H1 (cell line): Measurements from ENCODE around the gene FOXC1. TPM values are rescaled to one million over a fixed set of nuclear protein-coding genes. Genes with fewer than 3 reads are reported as not detected.

ENCODE experiments used
- CTCF ChIA-PET: fragments of 300-600 bp; sonication (Branson Sonifier 250); formaldehyde crosslinking; loops from one replicate; lab custom pipeline; 2021; ENCODE audit not compliant: partially characterized antibody; lab: Charles Lee
- POLR2A ChIA-PET: fragments of 300-600 bp; sonication (Branson Sonifier 250); formaldehyde crosslinking; loops from one replicate; lab custom pipeline; 2021; ENCODE audit warnings: inconsistent platforms; ENCODE audit not compliant: partially characterized antibody; lab: Charles Lee
- DNase-seq, 2 experiments: peaks; one replicate each; pipeline versions ENCODE4 v3.0.0 to v3.0.0-alpha.2; 2010 to 2022; ENCODE audit warnings: low spot score in 2 of 2, low read depth in 1 of 2, mixed read lengths in 1 of 2
- FAIRE-seq: peaks from 2 replicates; lab custom pipeline; 2011; peaks lifted over from hg19 to GRCh38; lab: Jason Lieb, UNC
- H2AFZ ChIP-seq: 2 replicates; pipeline ENCODE4 v1.8.1; 2012; ENCODE audit warnings: low read length, inconsistent platforms
- H2AK5ac ChIP-seq: 2 replicates; pipeline ENCODE4 v1.6.1; 2013; ENCODE audit warnings: low read depth, low read length
- H2BK120ac ChIP-seq: replicated peaks from 2 replicates; pipeline ENCODE3; 2013; ENCODE audit warnings: low read depth, low read length, inconsistent platforms
- H2BK12ac ChIP-seq: 2 replicates; pipeline ENCODE4 v1.6.1; 2013; ENCODE audit warnings: low read depth, low read length
- H2BK15ac ChIP-seq: 2 replicates; pipeline ENCODE4 v1.6.1; 2013; ENCODE audit warnings: low read length
- H2BK20ac ChIP-seq: 2 replicates; pipeline ENCODE4 v1.6.1; 2013; ENCODE audit warnings: low read length
- H2BK5ac ChIP-seq: 2 replicates; pipeline ENCODE4 v1.6.1; 2013; ENCODE audit warnings: low read depth, low read length
- H3K14ac ChIP-seq: 2 replicates; pipeline ENCODE4 v1.6.1; 2013; ENCODE audit warnings: inconsistent platforms; ENCODE audit not compliant: insufficient read length
- H3K18ac ChIP-seq: 2 replicates; pipeline ENCODE4 v1.6.1; 2013; ENCODE audit warnings: low read length; ENCODE audit errors: extremely low read depth
- H3K23ac ChIP-seq: 2 replicates; pipeline ENCODE4 v1.6.1; 2013; ENCODE audit warnings: inconsistent platforms; ENCODE audit not compliant: insufficient read length
- H3K23me2 ChIP-seq: 2 replicates; pipeline ENCODE4 v1.6.1; 2013; ENCODE audit warnings: low read depth, low read length
- H3K27ac ChIP-seq: 2 replicates; pipeline ENCODE4 v1.6.1; 2011; ENCODE audit warnings: low read depth, low read length, inconsistent platforms
- H3K27me3 ChIP-seq, 4 experiments: replicated peaks in 1 of 4; 1 replicate in 1 of 4; 2 replicates in 3 of 4; pipeline versions ENCODE4 v1.6.1 to v1.8.1; 2011 to 2013; ENCODE audit warnings: low read length in 3 of 4, mild to moderate bottlenecking in 3 of 4, inconsistent platforms in 2 of 4, mixed read lengths in 2 of 4, moderate library complexity in 1 of 4; ENCODE audit not compliant: control insufficient read depth in 3 of 4, insufficient read depth in 3 of 4; ENCODE audit errors: extremely low read depth in 1 of 4
- H3K36me3 ChIP-seq, 4 experiments: 2 replicates each; pipeline versions ENCODE4 v1.6.1 to v1.8.1; 2011 to 2013; ENCODE audit warnings: mild to moderate bottlenecking in 4 of 4, low read length in 3 of 4, moderate library complexity in 2 of 4, control low read depth in 1 of 4, inconsistent platforms in 1 of 4; ENCODE audit not compliant: insufficient read depth in 4 of 4, control insufficient read depth in 2 of 4
- H3K4ac ChIP-seq: replicated peaks from 2 replicates; pipeline ENCODE3; 2013; ENCODE audit warnings: low read length, low read depth, mixed read lengths, inconsistent platforms; ENCODE audit not compliant: insufficient read length
- H3K4me1 ChIP-seq, 4 experiments: replicated peaks in 1 of 4; 1 replicate in 1 of 4; 2 replicates in 3 of 4; pipeline versions ENCODE4 v1.6.1 to v1.8.1; 2011 to 2013; ENCODE audit warnings: low read length in 3 of 4, inconsistent platforms in 2 of 4, mixed read lengths in 1 of 4; ENCODE audit not compliant: insufficient read depth in 4 of 4, control insufficient read depth in 3 of 4
- H3K4me2 ChIP-seq, 2 experiments: 2 replicates each; pipeline versions ENCODE4 v1.6.1 to v1.8.1; 2011 to 2013; ENCODE audit warnings: low read depth in 2 of 2, low read length in 2 of 2, control low read depth in 1 of 2, inconsistent platforms in 1 of 2, mild to moderate bottlenecking in 1 of 2; ENCODE audit not compliant: insufficient read depth in 1 of 2
- H3K4me3 ChIP-seq, 4 experiments: fragments of 200-600, 300-600 bp in 1 of 4; sonication (generic), shearing (Covaris generic), sonication (Bioruptor Twin) in 1 of 4; 2 replicates each; pipeline versions ENCODE4 v1.5.1 to v1.8.1; 2011 to 2016; ENCODE audit warnings: low read length in 4 of 4, low read depth in 3 of 4, control low read depth in 2 of 4, inconsistent platforms in 2 of 4, mild to moderate bottlenecking in 2 of 4, mixed read lengths in 1 of 4, moderate library complexity in 1 of 4; ENCODE audit not compliant: insufficient read depth in 2 of 4; ENCODE audit errors: extremely low read depth in 1 of 4
- H3K56ac ChIP-seq: replicated peaks from 2 replicates; pipeline ENCODE3; 2013; ENCODE audit warnings: low read depth, mild to moderate bottlenecking, mixed read lengths, low read length, inconsistent platforms; ENCODE audit not compliant: insufficient read length
- H3K79me1 ChIP-seq: 2 replicates; pipeline ENCODE4 v1.6.1; 2013; ENCODE audit warnings: low read depth, low read length, control low read depth
- H3K79me2 ChIP-seq, 2 experiments: 2 replicates each; pipeline versions ENCODE4 v1.6.1 to v1.8.1; 2012 to 2013; ENCODE audit warnings: low read length in 2 of 2, mild to moderate bottlenecking in 2 of 2, inconsistent platforms in 1 of 2; ENCODE audit not compliant: insufficient read depth in 2 of 2, control insufficient read depth in 1 of 2
- H3K9ac ChIP-seq, 4 experiments: replicated peaks in 1 of 4; 1 replicate in 1 of 4; 2 replicates in 3 of 4; pipeline versions ENCODE4 v1.6.1 to v1.8.1; 2011 to 2013; ENCODE audit warnings: low read depth in 3 of 4, low read length in 3 of 4, control low read depth in 2 of 4, mild to moderate bottlenecking in 2 of 4, moderate library complexity in 2 of 4, inconsistent platforms in 1 of 4; ENCODE audit errors: extremely low read depth in 1 of 4
- H3K9me3 ChIP-seq, 2 experiments: 2 replicates each; pipeline versions ENCODE4 v1.6.1 to v1.8.1; 2012 to 2013; ENCODE audit warnings: mild to moderate bottlenecking in 2 of 2, moderate library complexity in 2 of 2, control low read depth in 1 of 2, inconsistent platforms in 1 of 2, low read depth in 1 of 2, low read length in 1 of 2, mixed read lengths in 1 of 2; ENCODE audit not compliant: insufficient read depth in 2 of 2
- H4K20me1 ChIP-seq, 2 experiments: replicated peaks in 1 of 2; 2 replicates each; pipeline versions ENCODE3 to v1.8.1; 2011 to 2013; ENCODE audit warnings: inconsistent platforms in 2 of 2, low read length in 2 of 2, mild to moderate bottlenecking in 1 of 2; ENCODE audit not compliant: insufficient read depth in 2 of 2, control insufficient read depth in 1 of 2
- H4K5ac ChIP-seq: 2 replicates; pipeline ENCODE4 v1.6.1; 2013; ENCODE audit warnings: low read length, low read depth, mixed read lengths, inconsistent platforms; ENCODE audit not compliant: insufficient read length
- H4K8ac ChIP-seq: 2 replicates; pipeline ENCODE4 v1.8.0; 2013; ENCODE audit warnings: mild to moderate bottlenecking, moderate library complexity, low read length, inconsistent platforms; ENCODE audit not compliant: insufficient read depth; ENCODE audit errors: extremely low read depth
- H4K91ac ChIP-seq: replicated peaks from 2 replicates; pipeline ENCODE3; 2013; ENCODE audit warnings: low read length, mixed read lengths, inconsistent platforms; ENCODE audit not compliant: insufficient read length
- BCL11A ChIP-seq, 2 experiments: IDR thresholded peaks; one replicate each; pipeline ENCODE4 v1.6.1; 2011; ENCODE audit warnings: low read depth in 2 of 2, low read length in 2 of 2, mild to moderate bottlenecking in 2 of 2
- CBX5 ChIP-seq: fragments of 300-800, 300-1000 bp; sonication (generic); IDR thresholded peaks from 2 replicates; pipeline ENCODE4 v1.7.1; 2016; ENCODE audit warnings: antibody characterized with exemption, low read length, low read depth
- CHD2 ChIP-seq: IDR thresholded peaks from 2 replicates; pipeline ENCODE4 v1.6.1; 2012; ENCODE audit warnings: low read length, improper control_type of control experiment
- CREB1 ChIP-seq: IDR thresholded peaks from 2 replicates; pipeline ENCODE4 v1.6.1; 2012; ENCODE audit warnings: inconsistent platforms
- JUN ChIP-seq: IDR thresholded peaks from 2 replicates; pipeline ENCODE4 v1.6.1; 2011; ENCODE audit warnings: low read depth, mild to moderate bottlenecking, improper control_type of control experiment, low read length
- JUND ChIP-seq: IDR thresholded peaks from 2 replicates; pipeline ENCODE4 v1.6.1; 2011; ENCODE audit warnings: mild to moderate bottlenecking, improper control_type of control experiment, low read length
- MAFK ChIP-seq: IDR thresholded peaks from 2 replicates; pipeline ENCODE4 v1.6.1; 2012; ENCODE audit warnings: low read depth, mild to moderate bottlenecking, improper control_type of control experiment, low read length
- NRF1 ChIP-seq: IDR thresholded peaks from 2 replicates; pipeline ENCODE4 v1.6.1; 2011; ENCODE audit warnings: mild to moderate bottlenecking, low read depth, low read length, improper control_type of control experiment
- POLR2AphosphoS5 ChIP-seq: IDR thresholded peaks from 2 replicates; pipeline ENCODE4 v1.6.1; 2011; ENCODE audit warnings: low read depth, low read length
- RAD21 ChIP-seq, 2 experiments: IDR thresholded peaks in 1 of 2; conservative IDR thresholded peaks in 1 of 2; 2 replicates each; pipeline ENCODE4 v1.6.1; 2011; ENCODE audit warnings: low read depth in 2 of 2, low read length in 2 of 2, improper control_type of control experiment in 1 of 2, inconsistent platforms in 1 of 2, mild to moderate bottlenecking in 1 of 2, moderate library complexity in 1 of 2
- RXRA ChIP-seq: IDR thresholded peaks from 2 replicates; pipeline ENCODE4 v1.6.1; 2011; ENCODE audit warnings: low read depth, mild to moderate bottlenecking, low read length, moderate library complexity; ENCODE audit not compliant: insufficient read depth
- SAP30 ChIP-seq: fragments of 300-600 bp; sonication (generic); IDR thresholded peaks from 2 replicates; pipeline ENCODE4 v1.7.1; 2012; ENCODE audit warnings: low read length, moderate library complexity, mild to moderate bottlenecking, inconsistent platforms; ENCODE audit not compliant: insufficient read depth, insufficient replicate concordance
- SP4 ChIP-seq: IDR thresholded peaks from 2 replicates; pipeline ENCODE4 v1.6.1; 2012; ENCODE audit warnings: low read length, inconsistent platforms
- TBP ChIP-seq: IDR thresholded peaks from 2 replicates; pipeline ENCODE4 v1.6.1; 2011; ENCODE audit warnings: low read depth, low read length, improper control_type of control experiment
- WGBS, 2 experiments: shearing (Covaris generic) in 1 of 2; methylation state at CpG; one replicate each; pipeline versions ENCODE4 v1.1.6 to v1.1.7; 2013 to 2015; ENCODE audit warnings: low lambda C conversion rate in 2 of 2, mixed read lengths in 2 of 2, inconsistent platforms in 1 of 2, low coverage in 1 of 2, missing lambda C conversion rate in 1 of 2; ENCODE audit not compliant: insufficient replicate concordance in 2 of 2, insufficient coverage in 1 of 2, insufficient read length in 1 of 2; ENCODE audit errors: extremely low coverage in 1 of 2, missing lambda C conversion rate in 1 of 2; 5-methylcytosine and 5-hydroxymethylcytosine counted together
- polyA plus RNA-seq, 7 experiments: library from polyadenylated mRNA; depleted of rRNA in 3 of 7; stranded (reverse) in 5 of 7; unstranded in 2 of 7; fragments of >200 nt in 5 of 7; fragments of 200-250 nt in 2 of 7; gene quantifications; 1 replicate in 5 of 7; 2 replicates in 1 of 7; 4 replicates in 1 of 7; pipeline versions ENCODE4 v1.2.1 to v1.2.3, GENCODE V29; 2011 to 2013; ENCODE audit warnings: missing spikeins in 2 of 7, mixed read lengths in 2 of 7
- total RNA-seq: library from RNA; stranded (reverse); fragmentation: NEBNext Ultra II Directional; extraction: Animal tissue kit (Norgen Biotek cat#: 25700); gene quantifications from 2 replicates; pipeline ENCODE4 v1.2.1, GENCODE V29; 2021

FOXC1 gene
- total and polyA plus RNA-seq, 2 of the 8 experiments (the other 6 are each of a cell fraction or from before 2014, with no cell fraction given): 0.22 TPM; not detected in 1

DNA sequence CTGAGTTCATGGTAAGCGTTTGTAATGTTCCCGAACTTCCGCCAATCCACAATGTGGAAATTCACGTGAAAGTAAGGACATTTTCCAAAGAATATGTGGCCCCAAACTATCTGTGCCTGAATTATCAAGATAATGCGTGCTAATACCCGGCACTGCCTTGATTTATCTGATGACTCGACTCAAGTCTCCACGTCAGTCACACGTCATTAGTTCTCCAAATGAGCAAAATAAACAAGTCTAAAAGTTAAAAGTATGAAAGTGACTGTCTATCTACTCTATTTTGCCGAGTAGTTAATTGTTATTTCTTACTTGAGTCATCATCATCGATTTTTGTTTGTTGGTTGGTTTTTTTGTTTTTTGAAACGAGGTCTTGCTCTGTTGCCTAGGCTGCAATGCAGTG lies 21.7 kb upstream of the FOXC1 start:
- H3K23me2 ChIP-seq: peaks cover 3% of the 10 kb centered on the region; the same call in 1 of the 2 replicates
- WGBS, 2 experiments: 92% methylated on average over 12 of the region's 12 CpGs; no CpG with 5 or more reads in 1 of the 2 experiments
- H3K4me1 ChIP-seq: no peaks in the 10 kb centered on the region
- no peak overlapping the region for H2AK5ac ChIP-seq
- no peak overlapping the region for H2BK12ac ChIP-seq
- H2BK20ac ChIP-seq: no peak overlapping the region
- no peak overlapping the region for H4K91ac ChIP-seq
- TF ChIP-seq RAD21 (IDR thresholded peaks at IDR 0.05 in 1 of 2, conservative IDR thresholded peaks at IDR 0.05 in 1 of 2; ENCODE audit: low read depth in 2 of 2, low read length in 2 of 2) (no peak), CHD2 (no peak), CREB1 (no peak), POLR2AphosphoS5 (no peak), SP4 (no peak), RXRA (no peak), BCL11A (IDR thresholded peaks at IDR 0.05; ENCODE audit: low read depth in 2 of 2, low read length in 2 of 2) (no peak), JUND (no peak), SAP30 (no peak), MAFK (no peak), NRF1 (no peak), JUN (no peak), CBX5 (no peak), TBP (no peak)
- no peak overlapping the region for H3K4ac ChIP-seq
- no peaks in the 10 kb centered on the region for H3K79me1 ChIP-seq
- no peak for DNase-seq
- no peak for FAIRE-seq
- no peak overlapping the region for H3K23ac ChIP-seq
- H3K14ac ChIP-seq: no peak overlapping the region
- H3K79me2 ChIP-seq: no peaks in the 10 kb centered on the region
- H3K9me3 ChIP-seq: no peaks in the 10 kb centered on the region
- no peak overlapping the region for H2BK5ac ChIP-seq
- no peak overlapping the region for H3K4me3 ChIP-seq
- no peak overlapping the region for H3K18ac ChIP-seq
- no peak overlapping the region for H2BK120ac ChIP-seq
- ChIA-PET POLR2A (no interaction called here), CTCF (interaction anchor here (1.1 kb wide), 1 partner anchor 8 kb away, joined by 3 read pairs; no protein-coding TSS in a partner anchor)
- no peak overlapping the region for H3K9ac ChIP-seq
- no peak overlapping the region for H2BK15ac ChIP-seq
- no peak overlapping the region for H4K5ac ChIP-seq
- no peaks in the 10 kb centered on the region for H3K36me3 ChIP-seq
- H2AFZ ChIP-seq: no peak overlapping the region
- no peak overlapping the region for H4K8ac ChIP-seq
- no peak overlapping the region for H3K56ac ChIP-seq
- no peak overlapping the region for H3K27ac ChIP-seq
- H4K20me1 ChIP-seq: peaks cover 0 to 3% of the 10 kb centered on the region in 2 experiments
- H3K27me3 ChIP-seq: no peaks in the 10 kb centered on the region
- H3K4me2 ChIP-seq: no peak overlapping the region
